HG02610 (cell line): Measurements from ENCODE around the gene SNX27.
A peak's percentile ranks its signal among the peaks of the same experiment; 100 is the strongest.
"Not testable (repeated sequence)": the region's sequence is repeated elsewhere in the genome, so short reads cannot be mapped to it uniquely, and the experiment has no call there.

Experiments
- ATAC-seq: cut with Tn5 transposase; IDR thresholded peaks from one replicate; pipeline ENCODE4 v1.9.1; 2021; ENCODE audit warnings: mild to moderate bottlenecking, moderate library complexity; ENCODE audit not compliant: unreplicated experiment

Gene SNX27

GRCh38 chr1:151638074-151638775 is 26.4 kb downstream of the SNX27 start:
- ATAC-seq, result no peak

- ATAC-seq, result no peak
Observed at GRCh38 chr1:151638812-151639211, 27.0 kb downstream of the SNX27 start.

GRCh38 chr1:151639466-151639865 is 27.6 kb downstream of the SNX27 start:
- ATAC-seq, result no peak

- ATAC-seq, result no peak
Observed at GRCh38 chr1:151641229-151641628, 29.4 kb downstream of the SNX27 start.

- ATAC-seq, result not testable (repeated sequence)
Observed at GRCh38 chr1:151643085-151643484, 31.2 kb downstream of the SNX27 start.

GRCh38 chr1:151644001-151644400 is 32.2 kb downstream of the SNX27 start:
- ATAC-seq, result no peak

GRCh38 chr1:151653397-151653796 is 41.5 kb downstream of the SNX27 start:
- no peak for ATAC-seq

GRCh38 chr1:151655371-151655770 is 43.5 kb downstream of the SNX27 start:
- ATAC-seq, result no peak

- ATAC-seq, result no peak
Observed at GRCh38 chr1:151661751-151662150, 49.9 kb downstream of the SNX27 start.

- ATAC-seq, result no peak
Observed at GRCh38 chr1:151668090-151668489, 56.2 kb downstream of the SNX27 start.

- ATAC-seq, result not testable (repeated sequence)
Observed at GRCh38 chr1:151670036-151670675, 58.3 kb downstream of the SNX27 start.

GRCh38 chr1:151673407-151673806 is 61.6 kb downstream of the SNX27 start:
- ATAC-seq, result no peak

- no peak for ATAC-seq
Observed at GRCh38 chr1:151680391-151680790, 68.5 kb downstream of the SNX27 start.

- ATAC-seq, result peak; percentile 60
Observed at GRCh38 chr1:151680826-151681225, 69.0 kb downstream of the SNX27 start.

- ATAC-seq, result no peak
Observed at GRCh38 chr1:151681923-151682322, 70.1 kb downstream of the SNX27 start.

GRCh38 chr1:151682901-151683300 is 71.1 kb downstream of the SNX27 start:
- not testable (repeated sequence) for ATAC-seq

GRCh38 chr1:151684128-151684527 is 72.3 kb downstream of the SNX27 start:
- no peak for ATAC-seq

GRCh38 chr1:151686561-151686960 is 74.7 kb downstream of the SNX27 start:
- ATAC-seq, result no peak

GRCh38 chr1:151689494-151689893 is 77.6 kb downstream of the SNX27 start:
- ATAC-seq, result no peak

- ATAC-seq, result no peak
Observed at GRCh38 chr1:151692226-151692625, 80.4 kb downstream of the SNX27 start.

GRCh38 chr1:151693057-151693651 is 81.3 kb downstream of the SNX27 start:
- no peak for ATAC-seq

GRCh38 chr1:151701515-151701914 is 89.7 kb downstream of the SNX27 start:
- no peak for ATAC-seq
